Renal cortex interstitium (tissue), 11 donors: Measurements from ENCODE around the gene CMTM6. TPM values are rescaled to one million over a fixed set of nuclear protein-coding genes. Genes with fewer than 3 reads are reported as not detected.
"Not testable (repeated sequence)": the region's sequence is repeated elsewhere in the genome, so short reads cannot be mapped to it uniquely, and the experiment has no call there.

ENCODE experiments used
- DNase-seq, 11 donors: peaks; one replicate each; pipeline ENCODE4 v3.0.0-alpha.2; 2013; ENCODE audit warnings: low read depth in 9 of 11, low spot score in 4 of 11; ENCODE audit errors: extremely low read depth in 1 of 11
- polyA plus RNA-seq, 3 donors: library from polyadenylated mRNA; unstranded; fragments of 120-200 nt; gene quantifications; one replicate each; pipeline ENCODE4 v1.2.1, GENCODE V29; 2013; ENCODE audit not compliant: insufficient read length in 3 of 3

Gene CMTM6
- polyA plus RNA-seq, 3 donors = 67.1 to 80.3 (median 68.3) TPM

- no peak for DNase-seq
These were observed 20.6 kb downstream of the CMTM6 start for GRCh38 chr3:32481791-32482631.

- DNase-seq = no peak
These were observed 22.0 kb downstream of the CMTM6 start for GRCh38 chr3:32480604-32481003.

GRCh38 chr3:32474201-32474600, 28.5 kb downstream of the CMTM6 start:
- no peak for DNase-seq

- DNase-seq = not testable (repeated sequence)
These were observed 30.5 kb downstream of the CMTM6 start for GRCh38 chr3:32472151-32472550.

- no peak for DNase-seq
These were observed 31.4 kb downstream of the CMTM6 start for GRCh38 chr3:32471246-32471645.

- DNase-seq = no peak
These were observed 32.3 kb downstream of the CMTM6 start for GRCh38 chr3:32470362-32470761.

GRCh38 chr3:32469151-32469874, 33.3 kb downstream of the CMTM6 start:
- DNase-seq = no peak

GRCh38 chr3:32467333-32468070, 35.1 kb downstream of the CMTM6 start:
- DNase-seq = peak; percentile 40 to 77 (median 64)

GRCh38 chr3:32466808-32467207, 35.8 kb downstream of the CMTM6 start:
- not testable (repeated sequence) for DNase-seq

GRCh38 chr3:32464726-32465125, 37.9 kb downstream of the CMTM6 start:
- not testable (repeated sequence) for DNase-seq

- DNase-seq = not testable (repeated sequence)
These were observed 39.2 kb downstream of the CMTM6 start for GRCh38 chr3:32463415-32463814.

GRCh38 chr3:32462191-32462986, 40.3 kb downstream of the CMTM6 start:
- DNase-seq = not testable (repeated sequence)

GRCh38 chr3:32460817-32461496, 41.7 kb downstream of the CMTM6 start:
- not testable (repeated sequence) for DNase-seq

GRCh38 chr3:32460031-32460749, 42.5 kb downstream of the CMTM6 start:
- DNase-seq = no peak

GRCh38 chr3:32459450-32459849, 43.2 kb downstream of the CMTM6 start:
- no peak for DNase-seq

GRCh38 chr3:32457971-32458471, 44.6 kb downstream of the CMTM6 start:
- no peak for DNase-seq

- DNase-seq = no peak
These were observed 46.1 kb downstream of the CMTM6 start for GRCh38 chr3:32456429-32457130.
